CD14-positive monocyte (primary cell): ENCODE results near the gene SRRM5. TPM values are rescaled to one million over a fixed set of nuclear protein-coding genes. Genes with fewer than 3 reads are reported as not detected.

Experiments used
- DNase-seq, 3 donors: peaks; one replicate each; pipeline ENCODE4 v3.0.0-alpha.2; 2011 to 2022
- H2AFZ ChIP-seq: 2 replicates; pipeline ENCODE4 v1.6.0; 2012; ENCODE audit warnings: mild to moderate bottlenecking, low read depth, low read length, inconsistent platforms; ENCODE audit not compliant: insufficient read depth, poor library complexity, severe bottlenecking
- H3K27ac ChIP-seq, 2 donors: 1 replicate in 1 of 2; 2 replicates in 1 of 2; pipeline ENCODE4 v1.5.1; 2012 to 2013; ENCODE audit warnings: low read length in 2 of 2, control low read depth in 1 of 2, inconsistent platforms in 1 of 2, low read depth in 1 of 2, mild to moderate bottlenecking in 1 of 2
- H3K27me3 ChIP-seq, 2 donors: one replicate each; pipeline versions ENCODE4 v1.6.0 to v1.6.1; 2011 to 2013; ENCODE audit warnings: low read length in 2 of 2; ENCODE audit not compliant: control insufficient read depth in 2 of 2, insufficient read depth in 2 of 2
- H3K36me3 ChIP-seq, 2 donors: replicated peaks in 1 of 2; 1 replicate in 1 of 2; 2 replicates in 1 of 2; pipeline versions ENCODE4 v1.5.1 to v1.6.1; 2012 to 2013; ENCODE audit warnings: low read length in 2 of 2, control low read depth in 1 of 2, inconsistent platforms in 1 of 2, mild to moderate bottlenecking in 1 of 2; ENCODE audit not compliant: insufficient read depth in 2 of 2, control insufficient read depth in 1 of 2
- H3K4me1 ChIP-seq, 2 donors: 1 replicate in 1 of 2; 2 replicates in 1 of 2; pipeline versions ENCODE4 v1.5.1 to v1.6.1; 2012 to 2013; ENCODE audit warnings: low read length in 2 of 2, control low read depth in 1 of 2, inconsistent platforms in 1 of 2, mild to moderate bottlenecking in 1 of 2, moderate library complexity in 1 of 2; ENCODE audit not compliant: insufficient read depth in 2 of 2, control insufficient read depth in 1 of 2
- H3K4me2 ChIP-seq: replicated peaks from 2 replicates; pipeline ENCODE3; 2012; ENCODE audit warnings: low read length, moderate library complexity, mild to moderate bottlenecking; ENCODE audit not compliant: poor library complexity, severe bottlenecking; ENCODE audit errors: extremely low read depth
- H3K4me3 ChIP-seq, 3 experiments: fragments of 200-600 bp in 1 of 3; sonication (generic) in 1 of 3; replicated peaks in 1 of 3; 1 replicate in 2 of 3; 2 replicates in 1 of 3; pipeline ENCODE4 v1.5.1; 2011 to 2013; ENCODE audit warnings: low read length in 3 of 3, mild to moderate bottlenecking in 3 of 3, control low read depth in 2 of 3, low read depth in 2 of 3, inconsistent platforms in 1 of 3, moderate library complexity in 1 of 3
- H3K79me2 ChIP-seq: 2 replicates; pipeline ENCODE4 v1.6.0; 2012; ENCODE audit warnings: mild to moderate bottlenecking, control low read depth, inconsistent platforms, low read length, moderate library complexity; ENCODE audit not compliant: insufficient read depth
- H3K9ac ChIP-seq: 2 replicates; pipeline ENCODE4 v1.6.0; 2017; ENCODE audit warnings: low read length, mild to moderate bottlenecking; ENCODE audit not compliant: insufficient read depth, poor library complexity, severe bottlenecking
- H3K9me3 ChIP-seq, 2 donors: replicated peaks in 1 of 2; 1 replicate in 1 of 2; 2 replicates in 1 of 2; pipeline versions ENCODE4 v1.5.1 to v1.6.1; 2012 to 2013; ENCODE audit warnings: low read length in 2 of 2, control low read depth in 1 of 2; ENCODE audit not compliant: control insufficient read depth in 1 of 2, insufficient read depth in 1 of 2
- H4K20me1 ChIP-seq: 2 replicates; pipeline ENCODE4 v1.6.0; 2012; ENCODE audit warnings: mild to moderate bottlenecking, low read length, control low read depth, moderate library complexity; ENCODE audit not compliant: insufficient read depth
- H3K27ac Mint-ChIP-seq, 7 donors: one replicate each; pipeline ENCODE4 v1.8.0; 2020; ENCODE audit warnings: mild to moderate bottlenecking in 7 of 7, mixed read lengths in 7 of 7, moderate library complexity in 6 of 7, inconsistent platforms in 2 of 7
- H3K27me3 Mint-ChIP-seq, 3 donors: one replicate each; pipeline ENCODE4 v1.8.0; 2021 to 2022; ENCODE audit warnings: low read depth in 3 of 3, mild to moderate bottlenecking in 3 of 3, mixed read lengths in 3 of 3, moderate library complexity in 3 of 3, inconsistent platforms in 1 of 3
- H3K36me3 Mint-ChIP-seq, 2 donors: one replicate each; pipeline ENCODE4 v1.8.0; 2020; ENCODE audit warnings: mixed read lengths in 2 of 2, inconsistent platforms in 1 of 2, mild to moderate bottlenecking in 1 of 2
- H3K4me1 Mint-ChIP-seq: one replicate; pipeline ENCODE4 v1.8.0; 2020; ENCODE audit warnings: mild to moderate bottlenecking, mixed read lengths
- H3K4me3 Mint-ChIP-seq, 2 donors: one replicate each; pipeline ENCODE4 v1.8.0; 2020; ENCODE audit warnings: mild to moderate bottlenecking in 2 of 2, mixed read lengths in 2 of 2, moderate library complexity in 1 of 2
- H3K9me3 Mint-ChIP-seq, 7 donors: one replicate each; pipeline ENCODE4 v1.8.0; 2020 to 2022; ENCODE audit warnings: mixed read lengths in 7 of 7, mild to moderate bottlenecking in 6 of 7, moderate library complexity in 6 of 7, inconsistent platforms in 2 of 7
- WGBS: methylation state at CpG from one replicate; pipeline ENCODE4 v1.1.5; 2013; ENCODE audit warnings: missing lambda C conversion rate; ENCODE audit not compliant: insufficient coverage; 5-methylcytosine and 5-hydroxymethylcytosine counted together
- intact Hi-C, 2 donors: fragments of 100-400 bp; cut with micrococcal nuclease; formaldehyde crosslinking; loops; one replicate each; pipeline versions ENCODE4 v1.15.0 to v1.15.1; 2023
- polyA plus RNA-seq, 3 donors: library from polyadenylated mRNA; depleted of rRNA in 1 of 3; unstranded in 2 of 3; stranded (reverse) in 1 of 3; fragments of 300-500 nt in 2 of 3; fragments of >200 nt in 1 of 3; fragmentation: Illumina TruSeq in 2 of 3; gene quantifications; 1 replicate in 2 of 3; 2 replicates in 1 of 3; pipeline ENCODE4 v1.2.3, GENCODE V29; 2012 to 2021
- TF ChIP-seq, protein P1 (sequence below): fragments of 200-600 bp; IDR thresholded peaks from one replicate; pipeline ENCODE4 v1.8.0; 2022; ENCODE audit warnings: antibody characterized with exemption, mild to moderate bottlenecking

The SRRM5 gene
- polyA plus RNA-seq, 3 donors = 0.36 TPM; not detected in 2

DNA sequence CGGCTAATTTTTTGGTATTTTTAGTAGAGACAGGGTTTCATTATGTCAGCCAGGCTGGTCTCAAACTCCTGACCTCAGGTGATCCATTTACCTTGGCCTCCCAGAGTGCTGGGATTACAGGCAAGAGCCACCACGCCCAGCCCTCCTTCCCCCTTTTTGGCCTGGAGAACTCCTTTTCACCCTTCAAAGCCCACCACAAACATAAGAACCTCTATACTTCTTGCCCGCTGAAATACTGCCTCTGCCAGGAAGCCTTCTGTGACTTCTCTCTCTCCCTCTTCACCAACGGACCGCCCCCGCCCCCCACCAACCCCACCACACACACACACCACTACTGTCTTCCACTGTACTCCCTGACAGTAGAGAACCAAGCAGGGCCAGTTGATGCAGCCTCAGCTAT lies 5.1 kb downstream of the SRRM5 start:
- Histone ChIP-seq H3K27me3 (no peaks in the 10 kb centered on the region), H3K36me3 (no peaks in the 10 kb centered on the region), H3K4me2 (no peak overlapping the region), H3K9me3 (no peaks in the 10 kb centered on the region), H4K20me1 (no peaks in the 10 kb centered on the region), H3K4me3 (no peak overlapping the region), H3K4me1 (peaks cover 16 to 17% of the 10 kb centered on the region in 2 donors), H2AFZ (no peak overlapping the region), H3K27ac (no peak overlapping the region), H3K9ac (no peak overlapping the region), H3K79me2 (peaks cover 9% of the 10 kb centered on the region)
- DNase-seq = no peak
- Mint-ChIP-seq H3K4me1 (peaks cover 12% of the 10 kb centered on the region), H3K27me3 (peaks cover 0 to 5% (median 0%) of the 10 kb centered on the region in 3 donors), H3K4me3 (no peak overlapping the region), H3K9me3 (peaks cover 0 to 6% (median 0%) of the 10 kb centered on the region in 7 donors), H3K36me3 (peaks cover 22 to 24% of the 10 kb centered on the region in 2 donors), H3K27ac (peak overlapping the region in 2 of 7 donors; percentile 28 to 30)
- intact Hi-C loops = no loop called here
- 98% methylated on average over 5 of the region's 6 CpGs for WGBS
- TF ChIP-seq, protein P1, sequence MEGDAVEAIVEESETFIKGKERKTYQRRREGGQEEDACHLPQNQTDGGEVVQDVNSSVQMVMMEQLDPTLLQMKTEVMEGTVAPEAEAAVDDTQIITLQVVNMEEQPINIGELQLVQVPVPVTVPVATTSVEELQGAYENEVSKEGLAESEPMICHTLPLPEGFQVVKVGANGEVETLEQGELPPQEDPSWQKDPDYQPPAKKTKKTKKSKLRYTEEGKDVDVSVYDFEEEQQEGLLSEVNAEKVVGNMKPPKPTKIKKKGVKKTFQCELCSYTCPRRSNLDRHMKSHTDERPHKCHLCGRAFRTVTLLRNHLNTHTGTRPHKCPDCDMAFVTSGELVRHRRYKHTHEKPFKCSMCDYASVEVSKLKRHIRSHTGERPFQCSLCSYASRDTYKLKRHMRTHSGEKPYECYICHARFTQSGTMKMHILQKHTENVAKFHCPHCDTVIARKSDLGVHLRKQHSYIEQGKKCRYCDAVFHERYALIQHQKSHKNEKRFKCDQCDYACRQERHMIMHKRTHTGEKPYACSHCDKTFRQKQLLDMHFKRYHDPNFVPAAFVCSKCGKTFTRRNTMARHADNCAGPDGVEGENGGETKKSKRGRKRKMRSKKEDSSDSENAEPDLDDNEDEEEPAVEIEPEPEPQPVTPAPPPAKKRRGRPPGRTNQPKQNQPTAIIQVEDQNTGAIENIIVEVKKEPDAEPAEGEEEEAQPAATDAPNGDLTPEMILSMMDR = no peak

DNA sequence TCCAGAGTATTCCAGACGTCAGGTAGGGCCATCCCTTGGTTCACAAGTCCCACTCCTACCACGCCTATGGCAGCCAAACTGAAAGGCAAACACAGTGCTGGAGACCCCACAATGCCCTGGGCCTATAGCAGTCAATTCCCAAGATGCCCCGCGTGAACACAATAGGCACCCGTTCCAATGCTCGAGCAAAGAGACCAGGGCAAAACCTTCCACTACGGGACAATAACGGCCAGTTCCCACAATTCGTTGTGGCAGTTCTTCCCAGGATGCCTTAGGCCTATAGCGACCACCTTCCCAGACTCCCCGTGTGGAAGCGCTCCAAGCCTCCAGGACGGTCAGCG lies 7.0 kb downstream of the SRRM5 start:
- Histone ChIP-seq H3K4me1 (peaks cover 16 to 17% of the 10 kb centered on the region in 2 donors), H3K36me3 (no peaks in the 10 kb centered on the region), H4K20me1 (peaks cover 5% of the 10 kb centered on the region), H3K79me2 (peaks cover 9% of the 10 kb centered on the region), H3K9me3 (no peaks in the 10 kb centered on the region), H3K27ac (peak overlapping the region; percentile 78 to 89), H3K9ac (peak overlapping the region; percentile 82), H3K4me3 (peak overlapping the region; percentile 66 to 84 (median 68)), H3K4me2 (peak overlapping the region; percentile 88), H3K27me3 (no peaks in the 10 kb centered on the region), H2AFZ (peak overlapping the region; percentile 96)
- Mint-ChIP-seq H3K9me3 (peaks cover 0 to 1% (median 0%) of the 10 kb centered on the region in 7 donors), H3K4me1 (peaks cover 14% of the 10 kb centered on the region), H3K4me3 (peak overlapping the region; percentile 92 to 96), H3K27me3 (peaks cover 0 to 7% (median 3%) of the 10 kb centered on the region in 3 donors), H3K27ac (peak overlapping the region; percentile 87 to 96 (median 93)), H3K36me3 (peaks cover 5% of the 10 kb centered on the region in 2 donors)
- WGBS = 1% methylated on average over 11 of the region's 14 CpGs
- intact Hi-C loops = loop anchor here in 1 of 2 donors (2.0 kb wide), 1 partner anchor 22 kb away; the partner anchor contains the start of genes IRGQ and ZNF576
- peak in 1 of 3 donors; percentile 16 for DNase-seq
- TF ChIP-seq, protein P1 = no peak
